H9 (cell line): ENCODE measurements around the gene SREK1IP1. TPM values are rescaled to one million over a fixed set of nuclear protein-coding genes. Genes with fewer than 3 reads are reported as not detected.
A peak's percentile ranks its signal among the peaks of the same experiment; 100 is the strongest.

Source experiments
- DNase-seq: peaks from one replicate; pipeline ENCODE4 v3.0.0-alpha.2; 2017
- H2AFZ ChIP-seq: one replicate; pipeline ENCODE4 v1.6.1; 2013; ENCODE audit warnings: mild to moderate bottlenecking, low read length, control low read depth, moderate library complexity
- H2AK5ac ChIP-seq: 2 replicates; pipeline ENCODE4 v1.6.1; 2013; ENCODE audit warnings: low read length, control low read depth, mixed read lengths; ENCODE audit not compliant: insufficient read length
- H2BK120ac ChIP-seq: one replicate; pipeline ENCODE4 v1.6.1; 2013; ENCODE audit warnings: low read depth, mild to moderate bottlenecking, low read length, control low read depth, inconsistent platforms; ENCODE audit not compliant: poor library complexity, severe bottlenecking
- H2BK12ac ChIP-seq: 2 replicates; pipeline ENCODE4 v1.6.1; 2013; ENCODE audit warnings: low read length, control low read depth, mixed read lengths, low read depth; ENCODE audit not compliant: insufficient read length
- H2BK15ac ChIP-seq: 2 replicates; pipeline ENCODE4 v1.6.1; 2013; ENCODE audit warnings: low read depth, low read length, control low read depth
- H2BK20ac ChIP-seq: one replicate; pipeline ENCODE4 v1.6.1; 2013; ENCODE audit warnings: low read depth, mild to moderate bottlenecking, low read length, control low read depth, inconsistent platforms; ENCODE audit not compliant: poor library complexity, severe bottlenecking
- H2BK5ac ChIP-seq: 2 replicates; pipeline ENCODE4 v1.6.1; 2013; ENCODE audit warnings: low read length, control low read depth, mixed read lengths; ENCODE audit not compliant: insufficient read length
- H3K14ac ChIP-seq: 2 replicates; pipeline ENCODE4 v1.6.1; 2013; ENCODE audit warnings: low read length, control low read depth; ENCODE audit not compliant: insufficient read depth
- H3K18ac ChIP-seq: 2 replicates; pipeline ENCODE4 v1.6.1; 2013; ENCODE audit warnings: low read depth, mild to moderate bottlenecking, mixed read lengths, low read length, control low read depth; ENCODE audit not compliant: insufficient read length
- H3K23ac ChIP-seq: 2 replicates; pipeline ENCODE4 v1.6.1; 2013; ENCODE audit warnings: low read length, control low read depth, mixed read lengths, low read depth; ENCODE audit not compliant: insufficient read length
- H3K23me2 ChIP-seq: 2 replicates; pipeline ENCODE4 v1.6.1; 2013; ENCODE audit warnings: low read depth, mild to moderate bottlenecking, mixed read lengths, low read length, control low read depth; ENCODE audit not compliant: insufficient read length, poor library complexity, severe bottlenecking
- H3K27ac ChIP-seq: 2 replicates; pipeline ENCODE4 v1.5.1; 2013; ENCODE audit warnings: low read length, control low read depth, mixed read lengths, low read depth; ENCODE audit not compliant: insufficient read length
- H3K27me3 ChIP-seq: 2 replicates; pipeline ENCODE4 v1.6.1; 2013; ENCODE audit warnings: low read length, control low read depth, inconsistent platforms; ENCODE audit not compliant: insufficient read depth
- H3K4ac ChIP-seq: 2 replicates; pipeline ENCODE4 v1.6.1; 2013; ENCODE audit warnings: low read depth, mild to moderate bottlenecking, control low read depth, inconsistent platforms, low read length, moderate library complexity
- H3K4me1 ChIP-seq: 2 replicates; pipeline ENCODE4 v1.6.1; 2013; ENCODE audit warnings: low read length, control low read depth, inconsistent platforms; ENCODE audit not compliant: insufficient read depth
- H3K4me2 ChIP-seq: 2 replicates; pipeline ENCODE4 v1.6.1; 2013; ENCODE audit warnings: low read length, control low read depth, mixed read lengths; ENCODE audit not compliant: insufficient read length, insufficient read depth
- H3K56ac ChIP-seq: 2 replicates; pipeline ENCODE4 v1.6.1; 2013; ENCODE audit warnings: low read depth, mild to moderate bottlenecking, mixed read lengths, low read length, control low read depth; ENCODE audit not compliant: insufficient read length
- H3K79me1 ChIP-seq: 2 replicates; pipeline ENCODE4 v1.6.1; 2013; ENCODE audit warnings: low read depth, mild to moderate bottlenecking, moderate library complexity, low read length, control low read depth, inconsistent platforms; ENCODE audit not compliant: insufficient read depth, poor library complexity, severe bottlenecking
- H3K79me2 ChIP-seq: 2 replicates; pipeline ENCODE4 v1.6.1; 2013; ENCODE audit warnings: low read length, control low read depth, inconsistent platforms; ENCODE audit not compliant: insufficient read depth
- H3K9ac ChIP-seq: 2 replicates; pipeline ENCODE4 v1.6.1; 2013; ENCODE audit warnings: low read length, control low read depth, mixed read lengths; ENCODE audit not compliant: insufficient read length; ENCODE audit errors: extremely low read depth
- H3K9me3 ChIP-seq: one replicate; pipeline ENCODE4 v1.6.1; 2013; ENCODE audit warnings: low read depth, low read length, inconsistent platforms; ENCODE audit not compliant: control insufficient read depth
- H3T11ph ChIP-seq: one replicate; pipeline ENCODE4 v1.6.1; 2013; ENCODE audit warnings: mild to moderate bottlenecking, low read length, control low read depth, inconsistent platforms
- H4K20me1 ChIP-seq: one replicate; pipeline ENCODE4 v1.6.1; 2013; ENCODE audit not compliant: control insufficient read depth, insufficient read length, insufficient read depth
- H4K5ac ChIP-seq: 2 replicates; pipeline ENCODE4 v1.6.1; 2013; ENCODE audit warnings: low read depth, mild to moderate bottlenecking, mixed read lengths, low read length, control low read depth; ENCODE audit not compliant: insufficient read length
- H4K8ac ChIP-seq: replicated peaks from 2 replicates; pipeline ENCODE4 v1.6.1; 2013; ENCODE audit warnings: low read length, control low read depth, mixed read lengths, low read depth; ENCODE audit not compliant: insufficient read length
- H4K91ac ChIP-seq: 2 replicates; pipeline ENCODE4 v1.6.1; 2013; ENCODE audit warnings: low read depth, mild to moderate bottlenecking, moderate library complexity, mixed read lengths, low read length, control low read depth; ENCODE audit not compliant: insufficient read length
- H3K27ac Mint-ChIP-seq, 3 experiments: 2 replicates in 2 of 3; 3 replicates in 1 of 3; pipeline ENCODE4 v1.8.0; 2020 to 2021; ENCODE audit warnings: mixed read lengths in 3 of 3, mild to moderate bottlenecking in 1 of 3, moderate library complexity in 1 of 3
- H3K27me3 Mint-ChIP-seq: 2 replicates; pipeline ENCODE4 v1.8.0; 2021; ENCODE audit warnings: low read depth, mild to moderate bottlenecking, moderate library complexity, mixed read lengths
- H3K36me3 Mint-ChIP-seq, 3 experiments: 2 replicates in 2 of 3; 3 replicates in 1 of 3; pipeline ENCODE4 v1.8.0; 2020 to 2021; ENCODE audit warnings: low read depth in 3 of 3, mixed read lengths in 3 of 3; ENCODE audit not compliant: insufficient read depth in 1 of 3
- H3K4me1 Mint-ChIP-seq, 2 experiments: 2 replicates each; pipeline ENCODE4 v1.8.0; 2020; ENCODE audit warnings: mixed read lengths in 2 of 2
- H3K4me3 Mint-ChIP-seq, 2 experiments: 2 replicates in 1 of 2; 3 replicates in 1 of 2; pipeline ENCODE4 v1.8.0; 2020 to 2021; ENCODE audit warnings: mild to moderate bottlenecking in 2 of 2, mixed read lengths in 2 of 2, moderate library complexity in 1 of 2
- H3K9me3 Mint-ChIP-seq, 2 experiments: 2 replicates in 1 of 2; 3 replicates in 1 of 2; pipeline ENCODE4 v1.8.0; 2020; ENCODE audit warnings: mild to moderate bottlenecking in 2 of 2, mixed read lengths in 2 of 2, moderate library complexity in 1 of 2
- WGBS: extraction: QIAGEN DNeasy Blood & Tissue Kit; methylation state at CpG from one replicate; pipeline ENCODE4 v1.1.7; 2013; ENCODE audit warnings: missing lambda C conversion rate, low lambda C conversion rate, mixed read lengths; ENCODE audit not compliant: insufficient read length; ENCODE audit errors: extremely low coverage; 5-methylcytosine and 5-hydroxymethylcytosine counted together
- total RNA-seq: library from RNA; stranded (reverse); gene quantifications from 2 replicates; pipeline ENCODE4 v1.2.1, GENCODE V29; 2021
- TF ChIP-seq, protein P1 (sequence below): fragments of 200-600 bp; sonication (generic); conservative IDR thresholded peaks from 3 replicates; pipeline ENCODE4 v1.8.0; 2021; ENCODE audit warnings: antibody characterized with exemption, mild to moderate bottlenecking

Gene SREK1IP1
- total RNA-seq, 1 experiment from 2014 or later: 28.6 TPM

DNA sequence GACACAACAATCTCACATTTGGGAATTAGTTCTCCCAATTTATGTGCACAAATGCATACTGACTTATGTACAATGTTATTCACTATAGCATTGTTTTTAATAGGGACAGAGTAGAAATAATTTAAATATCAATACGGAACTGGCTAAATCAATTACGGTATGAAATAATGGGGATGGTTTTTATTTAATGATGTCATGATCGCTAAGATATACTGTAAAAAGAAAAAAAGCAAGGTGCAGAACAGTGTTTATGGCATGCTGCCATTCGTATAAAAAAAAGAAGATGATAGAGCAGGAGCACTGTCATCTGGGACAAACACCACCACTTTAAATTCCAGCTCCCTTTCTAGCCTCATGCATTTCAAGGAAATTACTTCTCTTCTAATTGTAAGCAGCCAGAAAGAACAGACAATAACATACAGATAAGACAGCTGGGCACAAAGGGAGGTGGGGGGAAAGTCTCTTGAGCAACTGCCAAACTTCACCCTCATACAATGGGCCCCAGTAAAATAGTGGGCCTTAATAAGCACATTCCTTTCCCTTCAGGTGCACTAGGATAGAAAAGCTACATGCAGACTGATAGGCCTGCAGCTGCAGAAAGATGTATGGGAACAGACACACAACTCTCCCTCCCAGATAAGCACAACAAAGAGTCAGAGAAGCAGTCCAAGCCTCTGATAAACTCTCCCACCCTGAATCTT, 8.4 kb downstream of the SREK1IP1 start:
- Histone ChIP-seq H4K5ac (no peak overlapping the region), H3K79me1 (no peaks in the 10 kb centered on the region), H3K56ac (no peak overlapping the region), H3K4me1 (no peaks in the 10 kb centered on the region), H3T11ph (no peak overlapping the region), H3K23me2 (no peaks in the 10 kb centered on the region), H3K9ac (no peak overlapping the region), H2BK120ac (no peak overlapping the region), H2BK15ac (no peak overlapping the region), H3K9me3 (no peaks in the 10 kb centered on the region), H2BK5ac (no peak overlapping the region), H3K27me3 (no peaks in the 10 kb centered on the region), H2BK20ac (no peak overlapping the region), H4K8ac (no peak overlapping the region), H3K14ac (no peak overlapping the region), H2AFZ (no peak overlapping the region), H3K27ac (no peak overlapping the region), H4K91ac (no peak overlapping the region), H3K23ac (no peak overlapping the region), H3K4ac (no peak overlapping the region), H2BK12ac (no peak overlapping the region), H4K20me1 (no peaks in the 10 kb centered on the region), H3K4me2 (no peak overlapping the region), H3K79me2 (peaks cover 6% of the 10 kb centered on the region; the same call in 1 of the 2 replicates), H3K18ac (no peak overlapping the region), H2AK5ac (no peak overlapping the region)
- TF ChIP-seq, protein P1, sequence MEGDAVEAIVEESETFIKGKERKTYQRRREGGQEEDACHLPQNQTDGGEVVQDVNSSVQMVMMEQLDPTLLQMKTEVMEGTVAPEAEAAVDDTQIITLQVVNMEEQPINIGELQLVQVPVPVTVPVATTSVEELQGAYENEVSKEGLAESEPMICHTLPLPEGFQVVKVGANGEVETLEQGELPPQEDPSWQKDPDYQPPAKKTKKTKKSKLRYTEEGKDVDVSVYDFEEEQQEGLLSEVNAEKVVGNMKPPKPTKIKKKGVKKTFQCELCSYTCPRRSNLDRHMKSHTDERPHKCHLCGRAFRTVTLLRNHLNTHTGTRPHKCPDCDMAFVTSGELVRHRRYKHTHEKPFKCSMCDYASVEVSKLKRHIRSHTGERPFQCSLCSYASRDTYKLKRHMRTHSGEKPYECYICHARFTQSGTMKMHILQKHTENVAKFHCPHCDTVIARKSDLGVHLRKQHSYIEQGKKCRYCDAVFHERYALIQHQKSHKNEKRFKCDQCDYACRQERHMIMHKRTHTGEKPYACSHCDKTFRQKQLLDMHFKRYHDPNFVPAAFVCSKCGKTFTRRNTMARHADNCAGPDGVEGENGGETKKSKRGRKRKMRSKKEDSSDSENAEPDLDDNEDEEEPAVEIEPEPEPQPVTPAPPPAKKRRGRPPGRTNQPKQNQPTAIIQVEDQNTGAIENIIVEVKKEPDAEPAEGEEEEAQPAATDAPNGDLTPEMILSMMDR: no peak
- 100% methylated on average over 3 of the region's 4 CpGs for WGBS
- Mint-ChIP-seq H3K4me3 (no peak overlapping the region; a peak in 1 of 5 replicates), H3K27me3 (no peaks in the 10 kb centered on the region), H3K27ac (peak overlapping the region; percentile 91 to 95 (median 94)), H3K36me3 (peaks cover 4 to 29% (median 21%) of the 10 kb centered on the region in 3 experiments), H3K4me1 (peaks cover 15 to 23% of the 10 kb centered on the region in 2 experiments), H3K9me3 (no peaks in the 10 kb centered on the region)
- DNase-seq: no peak
